ENCODE results near the gene ZC3H15. TPM values are rescaled to one million over a fixed set of nuclear protein-coding genes. Genes with fewer than 3 reads are reported as not detected.
A peak's percentile ranks its signal among the peaks of the same experiment; 100 is the strongest.
"Not testable (repeated sequence)": the region's sequence is repeated elsewhere in the genome, so short reads cannot be mapped to it uniquely, and the experiment has no call there.

Gene ZC3H15
- polyA plus RNA-seq, 3 donors from 2014 or later, result 57.5 to 59.8 (median 57.8) TPM

DNA sequence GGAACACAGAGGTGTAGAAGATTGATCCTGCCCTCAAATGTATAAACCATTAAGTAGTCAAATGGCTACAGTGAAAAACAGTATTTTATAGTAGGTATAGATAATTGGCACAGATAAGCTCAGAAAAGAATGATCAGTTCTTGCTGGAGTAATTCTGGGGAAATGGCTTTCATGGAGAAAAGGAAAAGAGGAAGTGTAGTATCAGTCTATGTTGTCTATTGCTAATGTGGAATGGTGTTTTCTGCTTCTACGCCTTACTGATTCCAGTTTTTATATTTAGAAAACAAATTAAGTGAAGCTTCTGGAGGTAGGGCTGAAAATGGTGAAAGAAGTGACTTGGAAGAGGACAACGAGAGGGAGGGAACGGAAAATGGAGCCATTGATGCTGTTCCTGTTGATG, 22.2 kb downstream of the ZC3H15 start:
- no peak for DNase-seq
- H3K36me3 Mint-ChIP-seq, result peaks cover 19 to 45% (median 22%) of the 10 kb centered on the region in 3 donors

DNA sequence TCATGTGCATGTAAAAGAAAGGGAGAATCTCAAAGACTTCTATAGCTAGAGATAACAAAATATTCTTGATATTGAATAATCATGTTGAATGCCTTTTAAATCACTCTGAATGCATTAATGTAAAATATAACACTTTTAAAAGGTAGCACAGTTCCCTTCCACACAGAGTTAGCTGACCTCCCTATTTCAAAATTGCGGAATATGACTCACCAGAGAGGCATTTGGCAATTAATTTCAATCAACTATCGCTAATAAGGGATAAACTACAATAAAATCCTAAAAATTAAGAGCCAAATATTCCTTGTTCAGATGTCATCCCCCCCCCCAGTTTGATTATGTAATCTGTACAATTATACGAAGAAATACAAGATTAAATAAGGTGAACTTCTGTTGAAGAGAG, 29.3 kb downstream of the ZC3H15 start:
- H3K9me3 Mint-ChIP-seq, result no peaks in the 10 kb centered on the region
- no peak for DNase-seq

More for the DNA sequence above, 22.2 kb downstream of the ZC3H15 start:
- H3K27ac Mint-ChIP-seq, result no peak overlapping the region
- no peak overlapping the region for H3K4me3 Mint-ChIP-seq
- H3K9me3 Mint-ChIP-seq, result no peaks in the 10 kb centered on the region
- H3K4me1 Mint-ChIP-seq, result peaks cover 2 to 13% of the 10 kb centered on the region in 2 donors
- no peaks in the 10 kb centered on the region for H3K27me3 Mint-ChIP-seq (ENCODE audit: low read depth in 3 of 3)

DNA sequence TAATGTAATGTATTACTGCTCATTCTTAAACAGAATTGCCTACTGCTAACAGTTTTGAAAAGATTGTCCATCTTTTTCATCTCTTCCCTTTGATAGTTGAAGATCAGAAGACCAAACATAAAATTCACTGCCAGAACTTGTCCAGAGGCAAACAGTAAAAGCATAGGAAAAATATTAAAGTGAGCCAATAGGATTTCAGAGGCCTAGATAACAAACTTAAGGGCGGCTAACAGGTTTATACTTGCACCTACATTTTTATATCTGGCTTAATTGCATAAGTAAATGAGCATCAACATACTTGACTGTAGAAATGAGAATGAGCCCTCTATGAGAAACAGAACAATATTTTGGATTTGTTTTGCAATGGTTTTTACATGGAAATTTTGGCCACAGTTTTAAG, 30.3 kb downstream of the ZC3H15 start:
- no peaks in the 10 kb centered on the region for H3K9me3 Mint-ChIP-seq
- no peak overlapping the region for H3K4me3 Mint-ChIP-seq
- peak overlapping the region in 1 of 6 donors; percentile 0 for H3K27ac Mint-ChIP-seq
- no peaks in the 10 kb centered on the region for H3K27me3 Mint-ChIP-seq (ENCODE audit: low read depth in 3 of 3)
- no peak for DNase-seq
- H3K36me3 Mint-ChIP-seq, result peaks cover 4 to 10% (median 4%) of the 10 kb centered on the region in 3 donors
- peaks cover 2 to 12% of the 10 kb centered on the region in 2 donors for H3K4me1 Mint-ChIP-seq

More for the DNA sequence above, 29.3 kb downstream of the ZC3H15 start:
- H3K27ac Mint-ChIP-seq, result no peak overlapping the region
- H3K4me3 Mint-ChIP-seq, result no peak overlapping the region
- H3K27me3 Mint-ChIP-seq (ENCODE audit: low read depth in 3 of 3), result no peaks in the 10 kb centered on the region
- H3K36me3 Mint-ChIP-seq, result peaks cover 0 to 9% (median 7%) of the 10 kb centered on the region in 3 donors
- peaks cover 2 to 12% of the 10 kb centered on the region in 2 donors for H3K4me1 Mint-ChIP-seq

DNA sequence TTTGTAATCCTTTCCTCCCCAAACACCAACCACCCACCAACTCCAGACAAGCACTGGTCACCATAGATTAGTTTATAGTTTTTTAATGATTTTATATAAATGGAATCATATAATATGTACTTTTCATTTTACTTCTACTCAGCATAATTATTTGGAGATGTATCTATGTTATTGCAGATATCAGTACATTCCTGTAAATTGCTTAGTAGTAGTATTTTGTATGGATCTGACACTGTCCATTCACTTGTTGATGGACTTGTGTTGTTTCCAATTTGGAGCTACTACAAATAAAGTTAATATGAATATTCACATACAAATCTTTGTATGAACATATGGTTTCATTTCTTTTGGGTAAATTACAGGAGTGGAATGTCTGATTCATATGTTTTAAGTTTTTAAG, 31.0 kb downstream of the ZC3H15 start:
- H3K27ac Mint-ChIP-seq, result peak overlapping the region in 1 of 6 donors; percentile 45
- peaks cover 4 to 12% (median 10%) of the 10 kb centered on the region in 3 donors for H3K36me3 Mint-ChIP-seq
- H3K4me3 Mint-ChIP-seq, result no peak overlapping the region
- peaks cover 2 to 12% of the 10 kb centered on the region in 2 donors for H3K4me1 Mint-ChIP-seq
- H3K27me3 Mint-ChIP-seq (ENCODE audit: low read depth in 3 of 3), result no peaks in the 10 kb centered on the region
- no peaks in the 10 kb centered on the region for H3K9me3 Mint-ChIP-seq
- no peak for DNase-seq

DNA sequence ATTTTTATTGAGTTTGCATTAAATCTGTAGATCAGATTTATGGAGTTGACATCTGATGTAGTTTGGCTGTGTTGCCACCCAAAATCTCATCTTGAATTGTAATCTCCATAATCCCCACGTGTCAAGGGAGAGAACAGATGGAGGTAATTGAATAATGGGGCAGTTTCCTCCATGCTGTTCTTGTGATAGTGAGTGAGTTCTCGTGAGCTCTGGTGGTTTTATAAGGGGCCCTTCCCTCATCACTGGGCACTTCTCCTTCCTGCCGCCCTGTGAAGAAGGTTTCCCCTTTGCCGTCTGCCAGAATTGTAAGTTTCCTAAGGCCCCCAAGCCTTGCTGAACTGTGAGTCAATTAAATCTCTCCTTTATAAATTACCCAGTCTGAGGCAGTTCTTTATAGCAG, 32.2 kb downstream of the ZC3H15 start:
- Mint-ChIP-seq H3K27ac (peak overlapping the region in 3 of 6 donors; percentile 6 to 70 (median 7)), H3K4me1 (peaks cover 2 to 11% of the 10 kb centered on the region in 2 donors), H3K36me3 (peaks cover 3 to 11% (median 10%) of the 10 kb centered on the region in 3 donors), H3K27me3 (ENCODE audit: low read depth in 3 of 3) (no peaks in the 10 kb centered on the region), H3K9me3 (no peaks in the 10 kb centered on the region), H3K4me3 (no peak overlapping the region)
- DNase-seq, result no peak

DNA sequence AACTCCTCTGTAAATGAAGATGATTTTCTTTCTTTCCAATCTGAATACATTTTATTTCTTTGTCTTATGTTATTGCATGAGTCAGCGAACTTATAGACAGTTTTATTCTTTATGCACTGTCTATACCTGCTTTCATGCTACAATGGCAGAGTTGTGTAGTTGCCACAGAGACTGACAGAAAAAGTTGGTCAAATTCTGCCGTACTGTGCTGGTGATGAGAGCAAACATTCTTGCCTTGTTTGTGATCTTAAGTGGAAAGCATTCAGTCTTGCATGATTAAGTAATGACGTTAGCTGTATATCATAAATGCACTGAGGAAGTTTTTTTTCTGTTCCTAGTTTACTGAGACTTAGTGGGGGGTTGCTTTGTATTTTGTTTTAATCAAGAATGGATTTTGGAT, 32.9 kb downstream of the ZC3H15 start:
- H3K27ac Mint-ChIP-seq, result peak overlapping the region in 1 of 6 donors; percentile 70
- DNase-seq, result no peak
- no peak overlapping the region for H3K4me3 Mint-ChIP-seq
- no peaks in the 10 kb centered on the region for H3K27me3 Mint-ChIP-seq (ENCODE audit: low read depth in 3 of 3)
- peaks cover 0 to 10% (median 8%) of the 10 kb centered on the region in 3 donors for H3K36me3 Mint-ChIP-seq
- peaks cover 2 to 7% of the 10 kb centered on the region in 2 donors for H3K4me1 Mint-ChIP-seq
- H3K9me3 Mint-ChIP-seq, result no peaks in the 10 kb centered on the region

DNA sequence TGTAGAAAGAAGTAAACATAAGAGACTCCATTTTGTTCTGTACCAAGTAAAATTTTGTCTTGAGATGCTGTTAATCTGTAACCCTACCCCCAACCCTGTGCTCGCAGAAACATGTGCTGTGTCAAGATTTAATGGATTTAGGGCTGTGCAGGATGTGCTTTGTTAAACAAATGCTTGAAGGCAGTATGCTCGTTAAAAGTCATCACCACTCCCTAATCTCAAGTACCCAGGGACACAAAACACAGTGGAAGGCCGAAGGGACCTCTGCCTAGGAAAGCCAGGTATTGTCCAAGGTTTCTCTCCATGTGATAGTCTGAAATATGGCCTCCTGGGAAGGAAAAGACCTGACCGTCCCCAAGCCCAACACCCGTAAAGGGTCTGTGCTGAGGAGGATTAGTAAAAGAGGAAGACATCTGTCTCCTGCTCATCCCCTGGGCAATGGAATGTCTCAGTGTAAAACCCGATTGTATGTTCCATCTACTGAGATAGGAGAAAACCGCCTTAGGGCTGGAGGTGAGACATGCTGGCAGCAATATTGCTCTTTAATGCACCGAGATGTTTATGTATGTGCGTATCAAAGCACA, 35.6 kb downstream of the ZC3H15 start:
- H3K4me3 Mint-ChIP-seq, result not testable (repeated sequence)

DNA sequence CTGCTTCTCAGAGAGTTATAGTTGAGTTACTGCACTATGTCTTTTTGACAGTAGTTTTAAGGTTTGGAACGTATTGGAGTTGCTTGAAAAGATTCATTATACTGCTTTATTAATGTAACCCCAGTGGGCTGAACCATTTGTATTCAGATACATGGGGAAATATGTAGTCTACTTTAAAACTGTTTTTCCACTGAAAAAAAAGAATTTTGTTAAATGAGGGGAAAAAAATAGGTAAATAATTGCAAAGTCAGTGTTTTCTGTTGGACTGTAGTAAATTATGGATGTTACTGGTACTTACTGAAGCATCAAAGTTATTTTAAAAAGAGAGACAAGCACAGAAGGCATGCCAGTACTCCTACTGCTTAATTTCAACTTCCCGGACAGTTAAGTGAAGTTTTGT, 36.4 kb downstream of the ZC3H15 start:
- Mint-ChIP-seq H3K9me3 (no peaks in the 10 kb centered on the region), H3K4me1 (peaks cover 2 to 7% of the 10 kb centered on the region in 2 donors), H3K27ac (no peak overlapping the region), H3K4me3 (no peak overlapping the region), H3K36me3 (peaks cover 0 to 10% (median 8%) of the 10 kb centered on the region in 3 donors), H3K27me3 (ENCODE audit: low read depth in 3 of 3) (no peaks in the 10 kb centered on the region)
- no peak for DNase-seq

More for the DNA sequence above, 35.6 kb downstream of the ZC3H15 start:
- H3K4me1 Mint-ChIP-seq; DNase-seq; H3K27me3 Mint-ChIP-seq (ENCODE audit: low read depth in 3 of 3); H3K9me3 Mint-ChIP-seq: not testable (repeated sequence)
- Mint-ChIP-seq H3K36me3 (peaks cover 0 to 10% (median 8%) of the 10 kb centered on the region in 3 donors), H3K27ac (peak overlapping the region in 1 of 6 donors; percentile 20)

DNA sequence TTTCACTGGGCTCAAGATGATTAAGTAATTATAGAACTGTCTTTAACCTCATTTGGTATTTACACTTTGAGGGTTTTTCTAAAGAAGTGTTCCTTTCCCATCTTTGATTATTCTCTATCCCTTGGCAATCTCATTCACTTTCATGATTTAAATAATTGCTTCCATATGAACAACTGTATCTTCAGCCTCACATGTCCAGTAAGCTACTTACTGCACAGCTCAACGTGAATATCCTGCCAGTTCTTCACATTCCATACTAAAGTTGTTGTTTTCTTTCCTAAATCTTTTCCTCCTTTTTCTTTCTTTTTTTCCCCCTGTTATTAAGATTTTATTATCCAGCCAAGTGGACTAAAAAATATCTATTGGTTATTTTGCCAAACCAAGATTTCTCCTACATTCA, 37.7 kb downstream of the ZC3H15 start:
- no peak for DNase-seq
- Mint-ChIP-seq H3K27me3 (ENCODE audit: low read depth in 3 of 3) (no peaks in the 10 kb centered on the region), H3K4me3 (no peak overlapping the region), H3K27ac (peak overlapping the region in 1 of 6 donors; percentile 12), H3K36me3 (peaks cover 0 to 10% (median 8%) of the 10 kb centered on the region in 3 donors), H3K9me3 (no peaks in the 10 kb centered on the region), H3K4me1 (peaks cover 0 to 3% of the 10 kb centered on the region in 2 donors)

DNA sequence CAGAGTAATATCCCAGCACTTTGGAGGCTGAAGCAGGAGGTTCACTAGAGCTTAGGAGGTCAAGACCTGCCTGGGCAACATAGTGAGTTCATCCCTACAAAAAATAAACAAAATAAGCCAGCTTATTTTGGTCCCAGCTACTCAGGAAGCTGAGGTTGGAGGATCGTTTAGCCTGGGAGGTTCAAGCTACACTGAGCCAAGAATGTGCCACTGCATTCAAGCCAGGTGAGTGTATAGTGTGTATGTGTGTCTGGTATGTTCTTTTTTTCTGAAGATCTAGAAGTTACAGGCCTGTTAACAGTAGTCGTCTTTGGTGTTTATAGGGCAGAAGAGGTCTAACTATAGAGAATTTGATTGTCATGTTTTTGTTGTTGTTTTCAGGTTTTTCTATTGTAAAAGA, 40.2 kb downstream of the ZC3H15 start:
- H3K9me3 Mint-ChIP-seq, result no peaks in the 10 kb centered on the region
- no peaks in the 10 kb centered on the region for H3K4me1 Mint-ChIP-seq
- no peaks in the 10 kb centered on the region for H3K27me3 Mint-ChIP-seq (ENCODE audit: low read depth in 3 of 3)
- H3K36me3 Mint-ChIP-seq, result peaks cover 0 to 7% (median 2%) of the 10 kb centered on the region in 3 donors
- no peak for DNase-seq
- no peak overlapping the region for H3K27ac Mint-ChIP-seq
- H3K4me3 Mint-ChIP-seq, result no peak overlapping the region

DNA sequence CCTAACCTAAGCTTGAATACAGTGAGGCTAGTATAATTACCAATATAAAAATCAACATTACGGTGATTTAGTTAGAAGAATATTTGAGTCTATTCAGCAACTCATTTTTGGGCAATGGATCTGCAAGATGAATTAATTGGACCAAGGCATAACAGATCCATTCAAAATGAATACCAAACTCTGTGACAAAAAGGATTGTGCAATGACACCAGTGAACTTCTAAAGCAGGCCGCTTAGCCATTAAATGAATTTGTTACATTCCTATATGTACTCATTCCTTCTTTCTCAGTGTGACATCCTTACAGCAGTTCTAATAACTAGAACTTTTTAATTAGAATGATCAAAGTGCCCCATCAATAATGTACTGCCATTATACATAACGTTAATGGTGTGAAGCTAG, 44.3 kb downstream of the ZC3H15 start:
- Mint-ChIP-seq H3K27ac (no peak overlapping the region), H3K27me3 (ENCODE audit: low read depth in 3 of 3) (peaks cover 0 to 2% (median 0%) of the 10 kb centered on the region in 3 donors), H3K4me1 (no peaks in the 10 kb centered on the region), H3K9me3 (no peaks in the 10 kb centered on the region), H3K36me3 (no peaks in the 10 kb centered on the region), H3K4me3 (no peak overlapping the region)
- no peak for DNase-seq

DNA sequence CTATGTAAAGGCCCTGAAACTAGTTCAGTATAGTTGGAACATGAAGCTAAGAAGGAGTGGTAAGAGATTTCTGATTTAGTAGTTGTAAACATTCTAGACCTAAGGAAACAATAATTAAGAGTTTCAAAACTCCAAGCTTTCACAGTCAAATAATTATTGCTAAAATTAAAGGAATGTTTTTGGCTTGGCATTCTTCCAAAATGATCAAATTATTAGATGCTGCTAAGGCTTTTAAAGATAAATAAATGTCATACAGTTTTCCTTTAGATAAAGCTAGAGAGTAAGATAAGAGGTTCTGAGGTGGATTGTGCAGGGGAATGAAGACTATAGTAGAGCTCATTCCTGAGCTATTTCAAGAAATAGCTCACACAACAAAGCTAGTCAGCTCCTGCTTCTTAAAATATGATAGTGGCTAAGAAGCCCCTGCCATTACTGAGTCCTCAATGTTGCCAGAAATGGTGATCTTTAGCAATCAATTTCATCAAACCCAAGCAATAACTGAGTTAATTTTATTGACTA, 45.3 kb downstream of the ZC3H15 start:
- Mint-ChIP-seq H3K4me3 (no peak overlapping the region), H3K27me3 (ENCODE audit: low read depth in 3 of 3) (peaks cover 0 to 3% (median 0%) of the 10 kb centered on the region in 3 donors), H3K9me3 (no peaks in the 10 kb centered on the region), H3K27ac (no peak overlapping the region), H3K4me1 (no peaks in the 10 kb centered on the region), H3K36me3 (no peaks in the 10 kb centered on the region)
- DNase-seq, result no peak

DNA sequence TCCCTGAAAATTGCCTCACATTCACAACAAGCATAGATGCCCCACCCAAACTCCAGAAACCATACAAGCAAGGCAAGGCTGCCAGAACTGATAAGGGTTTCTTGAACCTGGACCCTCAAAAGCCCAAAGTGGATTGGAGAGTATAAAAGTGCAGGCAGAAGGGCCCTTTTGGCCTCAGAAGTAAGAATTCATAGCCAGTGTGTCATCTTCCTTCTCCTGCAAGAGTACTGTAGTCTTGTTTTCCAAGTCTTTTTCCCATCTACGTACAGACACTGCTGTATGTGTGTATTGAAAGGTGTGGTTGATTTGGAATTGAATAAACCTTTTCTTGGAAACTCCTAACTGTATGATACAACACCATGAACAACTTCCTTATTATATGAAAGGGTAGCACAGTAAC, 46.8 kb downstream of the ZC3H15 start:
- H3K27me3 Mint-ChIP-seq (ENCODE audit: low read depth in 3 of 3), result peaks cover 0 to 9% (median 2%) of the 10 kb centered on the region in 3 donors
- no peak overlapping the region for H3K27ac Mint-ChIP-seq
- no peaks in the 10 kb centered on the region for H3K36me3 Mint-ChIP-seq
- no peak overlapping the region for H3K4me3 Mint-ChIP-seq
- no peak for DNase-seq
- H3K4me1 Mint-ChIP-seq, result no peaks in the 10 kb centered on the region
- no peaks in the 10 kb centered on the region for H3K9me3 Mint-ChIP-seq

DNA sequence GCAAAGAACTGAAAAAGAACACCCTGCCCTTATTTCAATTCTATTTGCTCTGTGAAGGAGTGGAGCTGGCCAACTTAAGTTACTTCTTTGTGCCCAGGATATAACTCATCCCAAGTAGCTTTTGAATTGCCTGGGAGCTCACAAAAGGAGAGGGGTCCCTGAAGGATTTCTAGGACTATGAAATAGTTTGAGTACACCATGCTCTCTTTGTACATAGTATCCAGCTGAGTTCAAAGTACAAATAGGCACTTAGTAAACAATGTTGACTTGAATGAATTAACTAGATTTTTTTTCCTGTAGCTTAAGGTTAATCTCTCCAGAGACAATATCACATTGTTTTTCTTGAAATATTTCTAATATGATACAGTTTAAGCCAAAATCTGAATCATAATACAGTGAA, 47.7 kb downstream of the ZC3H15 start:
- H3K27ac Mint-ChIP-seq, result no peak overlapping the region
- no peaks in the 10 kb centered on the region for H3K36me3 Mint-ChIP-seq
- H3K9me3 Mint-ChIP-seq, result no peaks in the 10 kb centered on the region
- no peak for DNase-seq
- no peaks in the 10 kb centered on the region for H3K4me1 Mint-ChIP-seq
- no peak overlapping the region for H3K4me3 Mint-ChIP-seq
- peaks cover 0 to 9% (median 2%) of the 10 kb centered on the region in 3 donors for H3K27me3 Mint-ChIP-seq (ENCODE audit: low read depth in 3 of 3)

DNA sequence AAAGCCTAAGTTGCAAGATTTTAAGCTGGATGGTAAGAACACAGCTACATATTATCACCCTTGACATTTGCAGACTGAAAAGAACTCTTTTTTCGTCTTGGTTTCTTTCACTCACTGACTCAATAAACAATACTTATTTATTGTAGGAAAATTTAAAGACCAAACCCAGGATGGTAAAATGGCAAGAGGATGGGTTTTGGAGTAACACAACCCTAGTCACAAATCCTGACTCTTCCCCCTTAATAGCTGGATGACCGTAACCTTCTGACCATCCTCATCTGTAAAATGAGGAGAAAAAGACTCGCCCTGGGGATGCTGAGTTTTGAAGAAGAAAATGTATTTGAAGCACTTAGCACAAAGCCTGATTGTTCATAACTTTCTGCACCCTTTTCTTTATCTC, 48.3 kb downstream of the ZC3H15 start:
- Mint-ChIP-seq H3K4me1 (no peaks in the 10 kb centered on the region), H3K27ac (no peak overlapping the region), H3K4me3 (no peak overlapping the region), H3K9me3 (no peaks in the 10 kb centered on the region), H3K27me3 (ENCODE audit: low read depth in 3 of 3) (peaks cover 0 to 9% (median 2%) of the 10 kb centered on the region in 3 donors), H3K36me3 (no peaks in the 10 kb centered on the region)
- DNase-seq, result no peak

All from immature natural killer cell (primary cell).